GM12891 (cell line): ENCODE data around the gene HEATR5A.

Experiments
- POLR2A ChIP-seq: IDR thresholded peaks from 2 replicates; pipeline ENCODE4 v1.6.1; 2011; ENCODE audit warnings: low read depth, low read length, control low read depth
- POLR2AphosphoS5 ChIP-seq: IDR thresholded peaks from 2 replicates; pipeline ENCODE4 v1.6.1; 2011; ENCODE audit warnings: low read depth, low read length, control low read depth
- TAF1 ChIP-seq: IDR thresholded peaks from 2 replicates; pipeline ENCODE4 v1.6.1; 2011; ENCODE audit warnings: low read depth, low read length, control low read depth

DNA sequence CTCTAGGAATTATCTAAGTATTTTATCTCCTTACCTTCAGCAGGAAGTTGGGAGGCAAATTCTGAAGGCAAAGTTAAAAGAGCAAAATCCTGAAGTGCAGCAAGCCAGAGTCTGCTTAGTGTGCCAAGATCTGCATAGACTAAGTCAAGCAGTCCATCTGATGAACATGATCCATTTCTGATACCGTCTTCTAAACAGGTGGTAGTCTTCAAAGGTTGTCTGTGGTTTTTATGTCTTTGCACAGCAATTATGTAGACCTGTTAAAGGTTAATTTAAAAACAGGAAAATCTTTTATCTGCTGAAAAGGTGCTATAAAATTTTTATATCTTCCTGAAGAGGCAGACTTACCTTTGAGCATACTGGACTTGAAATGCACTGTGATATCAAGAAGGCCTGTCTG is 107.4 kb downstream of the HEATR5A start:
- TF ChIP-seq POLR2AphosphoS5: no peak
- TF ChIP-seq POLR2A: no peak
- no peak for TF ChIP-seq TAF1
